AG09319 (cell line): Measurements from ENCODE around the gene COL4A4.
"Not testable (repeated sequence)": the region's sequence is repeated elsewhere in the genome, so short reads cannot be mapped to it uniquely, and the experiment has no call there.

ENCODE experiments used
- DNase-seq: peaks from one replicate; pipeline ENCODE4 v3.0.0-alpha.2; 2010; ENCODE audit warnings: low read depth; ENCODE audit errors: extremely low read depth
- TF ChIP-seq, protein P1 (sequence below): IDR thresholded peaks from 2 replicates; pipeline ENCODE4 v1.5.1; 2011; ENCODE audit warnings: low read depth, mild to moderate bottlenecking, inconsistent platforms, low read length, moderate library complexity

The COL4A4 gene

GRCh38 chr2:227182765-227183164, 18.8 kb upstream of the COL4A4 start:
- TF ChIP-seq, protein P1, sequence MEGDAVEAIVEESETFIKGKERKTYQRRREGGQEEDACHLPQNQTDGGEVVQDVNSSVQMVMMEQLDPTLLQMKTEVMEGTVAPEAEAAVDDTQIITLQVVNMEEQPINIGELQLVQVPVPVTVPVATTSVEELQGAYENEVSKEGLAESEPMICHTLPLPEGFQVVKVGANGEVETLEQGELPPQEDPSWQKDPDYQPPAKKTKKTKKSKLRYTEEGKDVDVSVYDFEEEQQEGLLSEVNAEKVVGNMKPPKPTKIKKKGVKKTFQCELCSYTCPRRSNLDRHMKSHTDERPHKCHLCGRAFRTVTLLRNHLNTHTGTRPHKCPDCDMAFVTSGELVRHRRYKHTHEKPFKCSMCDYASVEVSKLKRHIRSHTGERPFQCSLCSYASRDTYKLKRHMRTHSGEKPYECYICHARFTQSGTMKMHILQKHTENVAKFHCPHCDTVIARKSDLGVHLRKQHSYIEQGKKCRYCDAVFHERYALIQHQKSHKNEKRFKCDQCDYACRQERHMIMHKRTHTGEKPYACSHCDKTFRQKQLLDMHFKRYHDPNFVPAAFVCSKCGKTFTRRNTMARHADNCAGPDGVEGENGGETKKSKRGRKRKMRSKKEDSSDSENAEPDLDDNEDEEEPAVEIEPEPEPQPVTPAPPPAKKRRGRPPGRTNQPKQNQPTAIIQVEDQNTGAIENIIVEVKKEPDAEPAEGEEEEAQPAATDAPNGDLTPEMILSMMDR, result no peak
- DNase-seq, result no peak

GRCh38 chr2:227180770-227181169, 16.8 kb upstream of the COL4A4 start:
- DNase-seq, result no peak
- TF ChIP-seq, protein P1, result no peak

DNA sequence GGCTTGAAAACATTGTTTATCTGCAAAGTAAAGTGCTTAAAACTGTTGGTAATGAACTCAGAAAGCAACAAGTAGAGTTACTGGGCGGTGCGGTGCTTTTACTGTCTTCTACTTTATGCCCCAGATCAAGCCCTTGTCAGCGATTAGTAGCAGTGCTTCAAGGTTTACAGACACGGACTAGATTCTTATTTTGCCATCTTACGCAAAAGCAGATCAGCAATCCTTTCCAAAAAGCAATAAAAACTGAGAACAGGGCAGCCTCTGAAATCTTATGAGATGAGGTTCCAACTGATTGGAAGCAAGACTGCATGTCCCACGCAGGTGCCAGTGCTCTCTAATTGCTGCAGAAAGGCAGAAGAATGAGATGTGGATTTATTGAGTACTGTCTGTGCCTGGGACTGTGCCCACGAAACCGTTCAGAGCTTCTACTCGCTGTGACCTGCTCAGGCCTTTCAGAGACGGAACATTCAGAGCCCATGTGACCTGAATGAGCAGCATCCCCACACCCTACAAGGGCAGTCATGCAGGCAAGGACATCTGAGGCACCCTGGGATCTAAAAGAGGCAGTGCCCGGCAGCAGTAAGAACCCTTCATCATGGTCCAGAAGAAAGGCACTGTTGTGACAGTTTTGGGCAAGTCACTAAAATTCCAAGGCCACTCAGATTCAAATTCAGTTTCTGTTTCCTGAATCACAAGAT, 16.1 kb upstream of the COL4A4 start:
- no peak for DNase-seq
- TF ChIP-seq, protein P1, result no peak

DNA sequence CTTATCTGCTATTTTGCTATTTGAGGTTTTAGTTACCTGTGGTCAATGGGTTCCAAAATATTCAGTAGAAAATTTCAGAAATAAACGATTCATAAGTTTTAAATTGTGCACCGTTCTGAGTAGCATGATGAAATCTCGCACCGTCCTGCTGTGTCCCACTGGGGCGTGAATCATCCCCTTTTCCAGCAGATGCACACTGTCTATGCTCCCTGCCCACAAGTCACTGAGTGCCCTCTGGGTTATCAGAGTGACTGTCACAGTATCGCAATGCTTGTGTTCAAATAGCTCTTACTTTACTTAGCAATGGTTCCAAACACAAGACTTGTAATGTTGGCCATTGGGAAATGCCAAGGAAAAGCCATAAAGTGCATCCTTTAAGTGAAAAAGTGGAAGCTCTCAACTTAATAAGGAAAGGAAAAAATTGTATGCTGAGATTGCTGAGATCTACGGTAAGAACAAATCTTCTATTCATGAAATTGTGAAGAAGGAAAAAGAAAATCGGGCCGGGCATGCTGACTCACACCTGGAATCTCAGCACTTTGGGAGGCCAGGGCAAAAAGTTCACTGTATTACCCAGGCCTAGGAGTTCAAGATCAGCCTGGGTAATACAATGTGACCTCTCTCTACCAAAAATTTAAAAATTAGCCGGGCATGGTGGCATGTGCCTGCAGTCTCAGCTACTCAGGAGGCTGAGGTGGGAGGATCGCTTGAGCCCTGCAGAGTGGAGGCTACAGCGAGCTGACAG, 13.8 kb upstream of the COL4A4 start:
- DNase-seq, result no peak
- TF ChIP-seq, protein P1, result no peak

GRCh38 chr2:227171779-227172178, 7.8 kb upstream of the COL4A4 start:
- DNase-seq, result not testable (repeated sequence)

GRCh38 chr2:227164763-227165291, 822 bp upstream of the COL4A4 start:
- TF ChIP-seq, protein P1, result no peak
- DNase-seq, result no peak

GRCh38 chr2:227163485-227163997, 464 bp downstream of the COL4A4 start:
- DNase-seq, result no peak
- TF ChIP-seq, protein P1, result no peak
